Kidney (tissue), 14 donors: Measurements from ENCODE around the gene GPC5. TPM values are rescaled to one million over a fixed set of nuclear protein-coding genes. Genes with fewer than 3 reads are reported as not detected.

ENCODE experiments used
- DNase-seq, 5 donors: peaks; one replicate each; pipeline ENCODE4 v3.0.0-alpha.2; 2013 to 2020
- FAIRE-seq: peaks from 2 replicates; lab custom pipeline; 2012; peaks lifted over from hg19 to GRCh38; lab: Jason Lieb, UNC
- H3K27ac ChIP-seq, 2 donors: one replicate each; pipeline ENCODE4 v1.7.0; 2013; ENCODE audit warnings: low read depth in 2 of 2, low read length in 2 of 2, inconsistent platforms in 1 of 2
- H3K27me3 ChIP-seq: one replicate; pipeline ENCODE4 v1.7.1; 2013; ENCODE audit warnings: low read length, inconsistent platforms; ENCODE audit not compliant: control insufficient read depth, insufficient read depth
- H3K36me3 ChIP-seq, 3 donors: one replicate each; pipeline versions ENCODE4 v1.7.0 to v1.7.1; 2013; ENCODE audit warnings: low read length in 3 of 3, control low read depth in 1 of 3, inconsistent platforms in 1 of 3; ENCODE audit not compliant: insufficient read depth in 3 of 3, control insufficient read depth in 2 of 3
- H3K4me1 ChIP-seq, 3 donors: one replicate each; pipeline versions ENCODE4 v1.7.0 to v1.7.1; 2013; ENCODE audit warnings: low read length in 3 of 3, inconsistent platforms in 1 of 3, low read depth in 1 of 3; ENCODE audit not compliant: control insufficient read depth in 2 of 3, insufficient read depth in 2 of 3
- H3K4me3 ChIP-seq, 3 donors: one replicate each; pipeline versions ENCODE4 v1.7.0 to v1.8.1; 2013; ENCODE audit warnings: low read length in 3 of 3, control low read depth in 1 of 3, inconsistent platforms in 1 of 3
- H3K9ac ChIP-seq, 3 donors: one replicate each; pipeline versions ENCODE4 v1.7.0 to v1.7.1; 2013; ENCODE audit warnings: low read length in 3 of 3, control low read depth in 1 of 3, inconsistent platforms in 1 of 3
- H3K9me3 ChIP-seq, 3 donors: one replicate each; pipeline versions ENCODE4 v1.7.0 to v1.7.1; 2013; ENCODE audit warnings: low read length in 3 of 3, control low read depth in 1 of 3, inconsistent platforms in 1 of 3; ENCODE audit not compliant: control insufficient read depth in 2 of 3, insufficient read depth in 1 of 3
- intact Hi-C: fragments of 100-400 bp; cut with DNase I; formaldehyde crosslinking; loops from one replicate; pipeline ENCODE4 v1.11.1; 2022
- polyA plus RNA-seq: library from polyadenylated mRNA; stranded (reverse); fragments of 350-450 nt; fragmentation: Illumina TruSeq; extraction: RNeasy Lipid Tissue Mini Kit (QIAGEN cat#74804); gene quantifications from one replicate; pipeline ENCODE4 v1.2.3, GENCODE V29; 2014; ENCODE audit warnings: low read depth, low replicate concordance; ENCODE audit not compliant: insufficient read depth
- total RNA-seq: library from RNA; stranded (reverse); fragmentation: NEBNext Ultra II Directional; extraction: Animal tissue kit (Norgen Biotek cat#: 25700); gene quantifications from one replicate; pipeline ENCODE4 v1.2.1, GENCODE V29; 2021
- TF ChIP-seq, protein P1 (sequence below): IDR thresholded peaks from 3 replicates; pipeline ENCODE4 v1.5.1; 2012; ENCODE audit warnings: mild to moderate bottlenecking, moderate library complexity, borderline replicate concordance; ENCODE audit not compliant: insufficient read depth; ENCODE audit errors: extremely low read depth
- donor health status: control.
- donor health status: control.
- donor health status: control.
- donor health status: control.
- donor health status: control.
- donor health status: DM: yes; HTN: yes; CAD: no.
- donor health status: Normal renal cell carcinoma (clear cell type).

The GPC5 gene
- total and polyA plus RNA-seq, 2 donors from 2014 or later = 0.47 to 6.8 TPM

GRCh38 chr13:92589955-92590354, 1191.5 kb downstream of the GPC5 start:
- Histone ChIP-seq H3K27ac (no peak overlapping the region), H3K36me3 (no peaks in the 10 kb centered on the region), H3K9me3 (no peaks in the 10 kb centered on the region), H3K4me3 (no peak overlapping the region), H3K27me3 (no peaks in the 10 kb centered on the region), H3K4me1 (no peaks in the 10 kb centered on the region), H3K9ac (no peak overlapping the region)
- FAIRE-seq (no peak), DNase-seq (no peak)
- TF ChIP-seq, protein P1, sequence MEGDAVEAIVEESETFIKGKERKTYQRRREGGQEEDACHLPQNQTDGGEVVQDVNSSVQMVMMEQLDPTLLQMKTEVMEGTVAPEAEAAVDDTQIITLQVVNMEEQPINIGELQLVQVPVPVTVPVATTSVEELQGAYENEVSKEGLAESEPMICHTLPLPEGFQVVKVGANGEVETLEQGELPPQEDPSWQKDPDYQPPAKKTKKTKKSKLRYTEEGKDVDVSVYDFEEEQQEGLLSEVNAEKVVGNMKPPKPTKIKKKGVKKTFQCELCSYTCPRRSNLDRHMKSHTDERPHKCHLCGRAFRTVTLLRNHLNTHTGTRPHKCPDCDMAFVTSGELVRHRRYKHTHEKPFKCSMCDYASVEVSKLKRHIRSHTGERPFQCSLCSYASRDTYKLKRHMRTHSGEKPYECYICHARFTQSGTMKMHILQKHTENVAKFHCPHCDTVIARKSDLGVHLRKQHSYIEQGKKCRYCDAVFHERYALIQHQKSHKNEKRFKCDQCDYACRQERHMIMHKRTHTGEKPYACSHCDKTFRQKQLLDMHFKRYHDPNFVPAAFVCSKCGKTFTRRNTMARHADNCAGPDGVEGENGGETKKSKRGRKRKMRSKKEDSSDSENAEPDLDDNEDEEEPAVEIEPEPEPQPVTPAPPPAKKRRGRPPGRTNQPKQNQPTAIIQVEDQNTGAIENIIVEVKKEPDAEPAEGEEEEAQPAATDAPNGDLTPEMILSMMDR = no peak
- intact Hi-C loops = no loop called here

GRCh38 chr13:92590503-92590908, 1192.1 kb downstream of the GPC5 start:
- no peak overlapping the region for H3K27ac ChIP-seq
- H3K9me3 ChIP-seq = no peaks in the 10 kb centered on the region
- intact Hi-C loops = no loop called here
- no peaks in the 10 kb centered on the region for H3K27me3 ChIP-seq
- no peaks in the 10 kb centered on the region for H3K4me1 ChIP-seq
- DNase-seq (no peak), FAIRE-seq (no peak)
- H3K4me3 ChIP-seq = no peak overlapping the region
- no peak overlapping the region for H3K9ac ChIP-seq
- H3K36me3 ChIP-seq = no peaks in the 10 kb centered on the region
- TF ChIP-seq, protein P1 = no peak

DNA sequence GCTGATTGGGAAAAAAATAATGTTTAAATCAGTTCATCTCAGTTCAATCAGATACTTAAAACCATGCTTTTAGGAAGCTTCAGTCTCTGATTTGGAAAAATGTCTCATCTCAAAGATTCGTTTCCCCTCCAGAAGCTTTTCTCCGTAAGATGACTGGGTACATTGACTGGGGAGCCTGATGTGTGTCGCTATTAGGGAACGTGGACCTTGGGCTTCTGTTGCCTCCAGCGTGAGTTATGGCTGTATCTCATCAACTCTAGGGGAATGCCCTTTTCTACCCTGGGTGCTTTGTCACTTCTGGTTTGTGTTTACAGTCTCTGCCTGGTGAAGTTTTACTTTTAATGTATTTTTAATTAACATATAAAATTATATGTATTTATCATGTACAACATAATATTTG, 1192.7 kb downstream of the GPC5 start:
- Histone ChIP-seq H3K4me1 (no peaks in the 10 kb centered on the region), H3K36me3 (no peaks in the 10 kb centered on the region), H3K27me3 (no peaks in the 10 kb centered on the region), H3K9me3 (no peaks in the 10 kb centered on the region), H3K4me3 (no peak overlapping the region), H3K9ac (no peak overlapping the region), H3K27ac (no peak overlapping the region)
- FAIRE-seq (no peak), DNase-seq (no peak)
- TF ChIP-seq, protein P1 = no peak
- intact Hi-C loops = no loop called here

DNA sequence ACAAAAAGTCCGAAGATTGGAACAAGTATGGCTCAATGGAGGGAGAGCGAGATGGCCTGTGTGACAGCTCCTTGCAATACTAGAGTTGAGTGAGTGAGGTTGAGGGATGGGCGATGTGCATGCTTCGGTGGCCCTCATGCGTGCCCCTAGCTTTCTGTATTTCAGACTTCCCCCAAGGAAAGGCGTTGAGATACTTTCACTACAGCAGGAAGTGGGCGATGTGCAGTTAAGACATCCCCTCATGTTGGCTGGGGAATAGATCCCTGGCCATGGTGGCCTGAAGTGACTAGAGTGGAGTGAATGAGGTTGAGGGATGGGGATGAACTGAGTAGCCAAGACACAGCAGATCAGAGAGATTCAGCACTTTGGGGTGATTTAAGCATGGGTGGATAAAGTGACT, 1194.3 kb downstream of the GPC5 start:
- H3K27me3 ChIP-seq = no peaks in the 10 kb centered on the region
- FAIRE-seq = no peak
- H3K9me3 ChIP-seq = no peaks in the 10 kb centered on the region
- no peaks in the 10 kb centered on the region for H3K36me3 ChIP-seq
- no peak for DNase-seq
- H3K9ac ChIP-seq = no peak overlapping the region
- intact Hi-C loops = no loop called here
- H3K4me1 ChIP-seq = no peaks in the 10 kb centered on the region
- no peak overlapping the region for H3K4me3 ChIP-seq
- TF ChIP-seq, protein P1 = no peak
- no peak overlapping the region for H3K27ac ChIP-seq
